ENCODE data around the gene NOL12.

DNA sequence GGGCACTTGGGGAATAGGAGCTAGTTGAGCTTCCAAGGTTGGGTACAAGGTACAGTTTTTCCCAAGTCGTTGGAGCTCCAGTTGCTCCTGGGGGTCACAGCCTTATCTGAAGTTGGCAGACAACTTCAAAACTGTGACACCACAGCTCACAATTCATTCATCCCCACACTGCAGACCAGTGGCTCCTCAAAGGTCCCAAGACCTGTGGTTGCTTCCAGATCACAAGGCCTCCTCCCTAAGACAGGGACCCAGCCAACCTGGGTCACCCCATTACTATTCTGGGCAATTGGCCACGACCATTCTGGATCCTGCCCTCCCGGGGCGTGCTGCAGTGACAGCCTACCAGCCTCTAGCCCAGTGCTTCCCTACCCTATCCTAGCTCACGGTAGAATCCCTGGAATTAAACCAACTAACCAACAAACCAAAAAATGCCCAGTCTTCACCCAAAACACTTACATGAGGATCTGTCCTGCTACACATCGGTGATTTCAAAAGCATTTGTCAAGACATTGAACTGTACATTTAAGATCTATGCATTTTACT lies 28.5 kb upstream of the NOL12 start:
- TF ChIP-seq, protein P1, sequence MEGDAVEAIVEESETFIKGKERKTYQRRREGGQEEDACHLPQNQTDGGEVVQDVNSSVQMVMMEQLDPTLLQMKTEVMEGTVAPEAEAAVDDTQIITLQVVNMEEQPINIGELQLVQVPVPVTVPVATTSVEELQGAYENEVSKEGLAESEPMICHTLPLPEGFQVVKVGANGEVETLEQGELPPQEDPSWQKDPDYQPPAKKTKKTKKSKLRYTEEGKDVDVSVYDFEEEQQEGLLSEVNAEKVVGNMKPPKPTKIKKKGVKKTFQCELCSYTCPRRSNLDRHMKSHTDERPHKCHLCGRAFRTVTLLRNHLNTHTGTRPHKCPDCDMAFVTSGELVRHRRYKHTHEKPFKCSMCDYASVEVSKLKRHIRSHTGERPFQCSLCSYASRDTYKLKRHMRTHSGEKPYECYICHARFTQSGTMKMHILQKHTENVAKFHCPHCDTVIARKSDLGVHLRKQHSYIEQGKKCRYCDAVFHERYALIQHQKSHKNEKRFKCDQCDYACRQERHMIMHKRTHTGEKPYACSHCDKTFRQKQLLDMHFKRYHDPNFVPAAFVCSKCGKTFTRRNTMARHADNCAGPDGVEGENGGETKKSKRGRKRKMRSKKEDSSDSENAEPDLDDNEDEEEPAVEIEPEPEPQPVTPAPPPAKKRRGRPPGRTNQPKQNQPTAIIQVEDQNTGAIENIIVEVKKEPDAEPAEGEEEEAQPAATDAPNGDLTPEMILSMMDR (IDR thresholded peaks at IDR 0.05), result no peak
- TF ChIP-seq POLR2A (IDR thresholded peaks at IDR 0.05), result no peak
- no peak for TF ChIP-seq POLR2AphosphoS5 (IDR thresholded peaks at IDR 0.05)
